MM.1S (cell line): Measurements from ENCODE around the gene ASTE1.

Experiments
- DNase-seq: peaks from one replicate; pipeline ENCODE4 v3.0.0-alpha.2; 2015
- H2AFZ ChIP-seq: fragments of 300-600 bp; sonication (generic); 2 replicates; pipeline ENCODE4 v1.6.0; 2016; ENCODE audit warnings: antibody characterized with exemption, low read length
- H3F3A ChIP-seq: fragments of 300-600 bp; sonication (generic); 2 replicates; pipeline ENCODE4 v1.6.1; 2016; ENCODE audit warnings: mild to moderate bottlenecking, antibody characterized with exemption, low read length, moderate library complexity, mixed read lengths; ENCODE audit not compliant: insufficient read depth
- H3K27ac ChIP-seq: fragments of 300-600 bp; sonication (generic); 2 replicates; pipeline ENCODE4 v1.5.1; 2016; ENCODE audit warnings: mild to moderate bottlenecking, low read length
- H3K27me3 ChIP-seq: fragments of 300-600 bp; sonication (generic); replicated peaks from 2 replicates; pipeline ENCODE4 v1.6.0; 2016; ENCODE audit warnings: low read length; ENCODE audit not compliant: insufficient read depth
- H3K36me3 ChIP-seq: fragments of 300-600 bp; sonication (generic); replicated peaks from 2 replicates; pipeline ENCODE4 v1.6.1; 2016; ENCODE audit warnings: mild to moderate bottlenecking, low read length, mixed read lengths; ENCODE audit not compliant: insufficient read depth
- H3K4me1 ChIP-seq: fragments of 300-600 bp; sonication (generic); 2 replicates; pipeline ENCODE4 v1.6.1; 2016; ENCODE audit warnings: low read length, mixed read lengths
- H3K4me2 ChIP-seq: fragments of 300-600 bp; sonication (generic); 2 replicates; pipeline ENCODE4 v1.6.0; 2016; ENCODE audit warnings: low read depth, low read length
- H3K4me3 ChIP-seq: fragments of 300-600 bp; sonication (generic); 2 replicates; pipeline ENCODE4 v1.5.1; 2016; ENCODE audit warnings: low read length, mixed read lengths
- H3K79me2 ChIP-seq: fragments of 300-600 bp; sonication (generic); 2 replicates; pipeline ENCODE4 v1.6.1; 2016; ENCODE audit warnings: mixed run types, low read length, mixed read lengths
- H3K9ac ChIP-seq: fragments of 300-600 bp; sonication (generic); 2 replicates; pipeline ENCODE4 v1.6.1; 2016; ENCODE audit warnings: low read length, mixed read lengths
- H3K9me2 ChIP-seq: fragments of 300-600 bp; sonication (generic); replicated peaks from 2 replicates; pipeline ENCODE4 v1.6.1; 2016; ENCODE audit warnings: mild to moderate bottlenecking, low read length, mixed read lengths; ENCODE audit not compliant: insufficient read depth
- H3K9me3 ChIP-seq: fragments of 300-600 bp; sonication (generic); replicated peaks from 2 replicates; pipeline ENCODE4 v1.6.1; 2016; ENCODE audit warnings: mild to moderate bottlenecking, low read length, mixed read lengths; ENCODE audit not compliant: insufficient read depth
- H4K20me1 ChIP-seq: fragments of 300-600 bp; sonication (generic); 2 replicates; pipeline ENCODE4 v1.6.1; 2016; ENCODE audit warnings: mild to moderate bottlenecking, low read length, moderate library complexity, mixed read lengths; ENCODE audit not compliant: insufficient read depth
- CTCF ChIP-seq: fragments of 300-600 bp; sonication (generic); IDR thresholded peaks from 2 replicates; pipeline ENCODE4 v1.5.1; 2016; ENCODE audit warnings: antibody characterized with exemption, low read length, mixed read lengths
- EZH2 ChIP-seq: fragments of 300-600 bp; sonication (generic); optimal IDR thresholded peaks from 2 replicates; pipeline ENCODE3; 2017; ENCODE audit warnings: low read depth, mild to moderate bottlenecking, antibody characterized with exemption, low read length, mixed read lengths
- EZH2phosphoT487 ChIP-seq: fragments of 300-600 bp; sonication (generic); IDR thresholded peaks from 2 replicates; pipeline ENCODE4 v1.6.1; 2018; ENCODE audit warnings: antibody characterized with exemption, low read length

The ASTE1 gene

GRCh38 chr3:131020122-131020693 lies 6.4 kb downstream of the ASTE1 start:
- H3K9ac ChIP-seq = no peak overlapping the region
- no peak for DNase-seq
- H3K4me1 ChIP-seq = peaks cover under 1% of the 10 kb centered on the region; the same call in 1 of the 2 replicates
- no peak overlapping the region for H3K4me3 ChIP-seq
- H3K79me2 ChIP-seq = no peaks in the 10 kb centered on the region
- H4K20me1 ChIP-seq = no peaks in the 10 kb centered on the region
- no peaks in the 10 kb centered on the region for H3K27me3 ChIP-seq
- H3K4me2 ChIP-seq = no peak overlapping the region
- H3K9me3 ChIP-seq = no peaks in the 10 kb centered on the region
- H2AFZ ChIP-seq = no peak overlapping the region
- H3F3A ChIP-seq = no peaks in the 10 kb centered on the region
- TF ChIP-seq EZH2 (no peak), EZH2phosphoT487 (no peak), CTCF (no peak)
- H3K36me3 ChIP-seq = no peaks in the 10 kb centered on the region
- H3K9me2 ChIP-seq = no peaks in the 10 kb centered on the region
- H3K27ac ChIP-seq = no peak overlapping the region

GRCh38 chr3:131018970-131019369 lies 7.7 kb downstream of the ASTE1 start:
- TF ChIP-seq EZH2 (no peak), CTCF (no peak), EZH2phosphoT487 (no peak)
- Histone ChIP-seq H3K4me1 (no peaks in the 10 kb centered on the region), H3K36me3 (no peaks in the 10 kb centered on the region)

GRCh38 chr3:131009698-131010097 lies 16.9 kb downstream of the ASTE1 start:
- Histone ChIP-seq H3K79me2 (no peaks in the 10 kb centered on the region), H3K27me3 (no peaks in the 10 kb centered on the region), H3K4me1 (no peaks in the 10 kb centered on the region), H4K20me1 (no peaks in the 10 kb centered on the region), H3K4me3 (no peak overlapping the region), H3K27ac (no peak overlapping the region), H3K9me3 (no peaks in the 10 kb centered on the region), H3K36me3 (no peaks in the 10 kb centered on the region), H3K9me2 (no peaks in the 10 kb centered on the region), H3K4me2 (no peak overlapping the region), H2AFZ (no peak overlapping the region), H3F3A (no peaks in the 10 kb centered on the region), H3K9ac (no peak overlapping the region)
- TF ChIP-seq EZH2phosphoT487 = no peak
- TF ChIP-seq CTCF = no peak
- no peak for TF ChIP-seq EZH2
- no peak for DNase-seq

More at GRCh38 chr3:131018970-131019369, 7.7 kb downstream of the ASTE1 start:
- H3K9me2 ChIP-seq = no peaks in the 10 kb centered on the region
- no peak for DNase-seq
- H3K9ac ChIP-seq = no peak overlapping the region
- H3K9me3 ChIP-seq = no peaks in the 10 kb centered on the region
- no peak overlapping the region for H3K4me3 ChIP-seq
- no peak overlapping the region for H3K27ac ChIP-seq
- H3K79me2 ChIP-seq = no peaks in the 10 kb centered on the region
- H3K27me3 ChIP-seq = no peaks in the 10 kb centered on the region
- H2AFZ ChIP-seq = no peak overlapping the region
- H3K4me2 ChIP-seq = no peak overlapping the region
- H3F3A ChIP-seq = no peaks in the 10 kb centered on the region
- H4K20me1 ChIP-seq = no peaks in the 10 kb centered on the region
